H9 (cell line): ENCODE data around the gene ELF2. TPM values are rescaled to one million over a fixed set of nuclear protein-coding genes. Genes with fewer than 3 reads are reported as not detected.

Source experiments
- DNase-seq: peaks from one replicate; pipeline ENCODE4 v3.0.0-alpha.2; 2017
- H2AFZ ChIP-seq: one replicate; pipeline ENCODE4 v1.6.1; 2013; ENCODE audit warnings: mild to moderate bottlenecking, low read length, control low read depth, moderate library complexity
- H2AK5ac ChIP-seq: 2 replicates; pipeline ENCODE4 v1.6.1; 2013; ENCODE audit warnings: low read length, control low read depth, mixed read lengths; ENCODE audit not compliant: insufficient read length
- H2BK120ac ChIP-seq: one replicate; pipeline ENCODE4 v1.6.1; 2013; ENCODE audit warnings: low read depth, mild to moderate bottlenecking, low read length, control low read depth, inconsistent platforms; ENCODE audit not compliant: poor library complexity, severe bottlenecking
- H2BK12ac ChIP-seq: 2 replicates; pipeline ENCODE4 v1.6.1; 2013; ENCODE audit warnings: low read length, control low read depth, mixed read lengths, low read depth; ENCODE audit not compliant: insufficient read length
- H2BK15ac ChIP-seq: 2 replicates; pipeline ENCODE4 v1.6.1; 2013; ENCODE audit warnings: low read depth, low read length, control low read depth
- H2BK20ac ChIP-seq: one replicate; pipeline ENCODE4 v1.6.1; 2013; ENCODE audit warnings: low read depth, mild to moderate bottlenecking, low read length, control low read depth, inconsistent platforms; ENCODE audit not compliant: poor library complexity, severe bottlenecking
- H2BK5ac ChIP-seq: 2 replicates; pipeline ENCODE4 v1.6.1; 2013; ENCODE audit warnings: low read length, control low read depth, mixed read lengths; ENCODE audit not compliant: insufficient read length
- H3K14ac ChIP-seq: 2 replicates; pipeline ENCODE4 v1.6.1; 2013; ENCODE audit warnings: low read length, control low read depth; ENCODE audit not compliant: insufficient read depth
- H3K18ac ChIP-seq: 2 replicates; pipeline ENCODE4 v1.6.1; 2013; ENCODE audit warnings: low read depth, mild to moderate bottlenecking, mixed read lengths, low read length, control low read depth; ENCODE audit not compliant: insufficient read length
- H3K23ac ChIP-seq: 2 replicates; pipeline ENCODE4 v1.6.1; 2013; ENCODE audit warnings: low read length, control low read depth, mixed read lengths, low read depth; ENCODE audit not compliant: insufficient read length
- H3K23me2 ChIP-seq: 2 replicates; pipeline ENCODE4 v1.6.1; 2013; ENCODE audit warnings: low read depth, mild to moderate bottlenecking, mixed read lengths, low read length, control low read depth; ENCODE audit not compliant: insufficient read length, poor library complexity, severe bottlenecking
- H3K27ac ChIP-seq: 2 replicates; pipeline ENCODE4 v1.5.1; 2013; ENCODE audit warnings: low read length, control low read depth, mixed read lengths, low read depth; ENCODE audit not compliant: insufficient read length
- H3K27me3 ChIP-seq: 2 replicates; pipeline ENCODE4 v1.6.1; 2013; ENCODE audit warnings: low read length, control low read depth, inconsistent platforms; ENCODE audit not compliant: insufficient read depth
- H3K4ac ChIP-seq: 2 replicates; pipeline ENCODE4 v1.6.1; 2013; ENCODE audit warnings: low read depth, mild to moderate bottlenecking, control low read depth, inconsistent platforms, low read length, moderate library complexity
- H3K4me1 ChIP-seq: 2 replicates; pipeline ENCODE4 v1.6.1; 2013; ENCODE audit warnings: low read length, control low read depth, inconsistent platforms; ENCODE audit not compliant: insufficient read depth
- H3K4me2 ChIP-seq: 2 replicates; pipeline ENCODE4 v1.6.1; 2013; ENCODE audit warnings: low read length, control low read depth, mixed read lengths; ENCODE audit not compliant: insufficient read length, insufficient read depth
- H3K56ac ChIP-seq: 2 replicates; pipeline ENCODE4 v1.6.1; 2013; ENCODE audit warnings: low read depth, mild to moderate bottlenecking, mixed read lengths, low read length, control low read depth; ENCODE audit not compliant: insufficient read length
- H3K79me1 ChIP-seq: 2 replicates; pipeline ENCODE4 v1.6.1; 2013; ENCODE audit warnings: low read depth, mild to moderate bottlenecking, moderate library complexity, low read length, control low read depth, inconsistent platforms; ENCODE audit not compliant: insufficient read depth, poor library complexity, severe bottlenecking
- H3K79me2 ChIP-seq: 2 replicates; pipeline ENCODE4 v1.6.1; 2013; ENCODE audit warnings: low read length, control low read depth, inconsistent platforms; ENCODE audit not compliant: insufficient read depth
- H3K9ac ChIP-seq: 2 replicates; pipeline ENCODE4 v1.6.1; 2013; ENCODE audit warnings: low read length, control low read depth, mixed read lengths; ENCODE audit not compliant: insufficient read length; ENCODE audit errors: extremely low read depth
- H3K9me3 ChIP-seq: one replicate; pipeline ENCODE4 v1.6.1; 2013; ENCODE audit warnings: low read depth, low read length, inconsistent platforms; ENCODE audit not compliant: control insufficient read depth
- H3T11ph ChIP-seq: one replicate; pipeline ENCODE4 v1.6.1; 2013; ENCODE audit warnings: mild to moderate bottlenecking, low read length, control low read depth, inconsistent platforms
- H4K20me1 ChIP-seq: one replicate; pipeline ENCODE4 v1.6.1; 2013; ENCODE audit not compliant: control insufficient read depth, insufficient read length, insufficient read depth
- H4K5ac ChIP-seq: 2 replicates; pipeline ENCODE4 v1.6.1; 2013; ENCODE audit warnings: low read depth, mild to moderate bottlenecking, mixed read lengths, low read length, control low read depth; ENCODE audit not compliant: insufficient read length
- H4K8ac ChIP-seq: replicated peaks from 2 replicates; pipeline ENCODE4 v1.6.1; 2013; ENCODE audit warnings: low read length, control low read depth, mixed read lengths, low read depth; ENCODE audit not compliant: insufficient read length
- H4K91ac ChIP-seq: 2 replicates; pipeline ENCODE4 v1.6.1; 2013; ENCODE audit warnings: low read depth, mild to moderate bottlenecking, moderate library complexity, mixed read lengths, low read length, control low read depth; ENCODE audit not compliant: insufficient read length
- H3K27ac Mint-ChIP-seq, 3 experiments: 2 replicates in 2 of 3; 3 replicates in 1 of 3; pipeline ENCODE4 v1.8.0; 2020 to 2021; ENCODE audit warnings: mixed read lengths in 3 of 3, mild to moderate bottlenecking in 1 of 3, moderate library complexity in 1 of 3
- H3K27me3 Mint-ChIP-seq: 2 replicates; pipeline ENCODE4 v1.8.0; 2021; ENCODE audit warnings: low read depth, mild to moderate bottlenecking, moderate library complexity, mixed read lengths
- H3K36me3 Mint-ChIP-seq, 3 experiments: 2 replicates in 2 of 3; 3 replicates in 1 of 3; pipeline ENCODE4 v1.8.0; 2020 to 2021; ENCODE audit warnings: low read depth in 3 of 3, mixed read lengths in 3 of 3; ENCODE audit not compliant: insufficient read depth in 1 of 3
- H3K4me1 Mint-ChIP-seq, 2 experiments: 2 replicates each; pipeline ENCODE4 v1.8.0; 2020; ENCODE audit warnings: mixed read lengths in 2 of 2
- H3K4me3 Mint-ChIP-seq, 2 experiments: 2 replicates in 1 of 2; 3 replicates in 1 of 2; pipeline ENCODE4 v1.8.0; 2020 to 2021; ENCODE audit warnings: mild to moderate bottlenecking in 2 of 2, mixed read lengths in 2 of 2, moderate library complexity in 1 of 2
- H3K9me3 Mint-ChIP-seq, 2 experiments: 2 replicates in 1 of 2; 3 replicates in 1 of 2; pipeline ENCODE4 v1.8.0; 2020; ENCODE audit warnings: mild to moderate bottlenecking in 2 of 2, mixed read lengths in 2 of 2, moderate library complexity in 1 of 2
- CTCF ChIP-seq: fragments of 200-600 bp; sonication (generic); conservative IDR thresholded peaks from 3 replicates; pipeline ENCODE4 v1.8.0; 2021; ENCODE audit warnings: antibody characterized with exemption, mild to moderate bottlenecking
- WGBS: extraction: QIAGEN DNeasy Blood & Tissue Kit; methylation state at CpG from one replicate; pipeline ENCODE4 v1.1.7; 2013; ENCODE audit warnings: missing lambda C conversion rate, low lambda C conversion rate, mixed read lengths; ENCODE audit not compliant: insufficient read length; ENCODE audit errors: extremely low coverage; 5-methylcytosine and 5-hydroxymethylcytosine counted together
- total RNA-seq: library from RNA; stranded (reverse); gene quantifications from 2 replicates; pipeline ENCODE4 v1.2.1, GENCODE V29; 2021

The ELF2 gene
- total RNA-seq, 1 experiment from 2014 or later: 49.6 TPM

GRCh38 chr4:139085141-139085540, 91.9 kb downstream of the ELF2 start:
- peaks cover 10% of the 10 kb centered on the region; the same call in 1 of the 2 replicates for H3K79me2 ChIP-seq
- H3K4ac ChIP-seq: no peak overlapping the region
- no peak overlapping the region for H2BK120ac ChIP-seq
- H3K23ac ChIP-seq: no peak overlapping the region
- Mint-ChIP-seq H3K27me3 (no peaks in the 10 kb centered on the region; the same call in 1 of the 2 replicates), H3K36me3 (0 out of 7 replicates have a peak, but pooled peaks cover 0 to 3% (median 0%) of the 10 kb centered on the region in 3 experiments), H3K4me1 (peaks cover 19 to 20% of the 10 kb centered on the region in 2 experiments), H3K4me3 (peak overlapping the region; percentile 97 to 99), H3K27ac (peak overlapping the region; percentile 92 to 98 (median 96); a peak in 4 of 7 replicates), H3K9me3 (no peaks in the 10 kb centered on the region)
- DNase-seq: no peak
- no peaks in the 10 kb centered on the region for H3K27me3 ChIP-seq
- H3T11ph ChIP-seq: no peak overlapping the region
- H4K8ac ChIP-seq: no peak overlapping the region
- H4K5ac ChIP-seq: no peak overlapping the region
- H3K14ac ChIP-seq: no peak overlapping the region
- H2BK12ac ChIP-seq: no peak overlapping the region
- 0 out of 3 replicates have a peak, but pooled peaks have one; percentile 17 for TF ChIP-seq CTCF
- H2AK5ac ChIP-seq: no peak overlapping the region
- H3K18ac ChIP-seq: no peak overlapping the region
- no peak overlapping the region for H2BK20ac ChIP-seq
- peak overlapping the region; percentile 97 for H3K4me2 ChIP-seq
- no peak overlapping the region for H4K91ac ChIP-seq
- H3K56ac ChIP-seq: no peak overlapping the region
- H3K79me1 ChIP-seq: no peaks in the 10 kb centered on the region
- H3K27ac ChIP-seq: no peak overlapping the region
- H2BK5ac ChIP-seq: no peak overlapping the region
- no peak overlapping the region for H3K9ac ChIP-seq
- H2AFZ ChIP-seq: no peak overlapping the region
- no peaks in the 10 kb centered on the region for H3K9me3 ChIP-seq
- H2BK15ac ChIP-seq: no peak overlapping the region
- WGBS: no CpG with 5 or more reads among the region's 5 CpGs
- H3K23me2 ChIP-seq: peaks cover 11% of the 10 kb centered on the region
- no peaks in the 10 kb centered on the region for H4K20me1 ChIP-seq
- H3K4me1 ChIP-seq: no peaks in the 10 kb centered on the region
